SU-DHL-6 (cell line): ENCODE data around the gene USP8.

Experiments used
- H2AFZ ChIP-seq: fragments of 200-600 bp; sonication (generic); 2 replicates; pipeline ENCODE4 v1.6.1; 2014; ENCODE audit warnings: low read depth, mild to moderate bottlenecking, moderate library complexity, mixed read lengths, antibody characterized with exemption, low read length; ENCODE audit not compliant: severe bottlenecking
- H3F3A ChIP-seq: fragments of 200-600 bp; shearing (Covaris generic); 2 replicates; pipeline ENCODE4 v1.6.0; 2016; ENCODE audit warnings: antibody characterized with exemption, mild to moderate bottlenecking; ENCODE audit not compliant: insufficient read depth
- H3K27ac ChIP-seq: fragments of 200-600 bp; sonication (generic); 2 replicates; pipeline ENCODE4 v1.5.1; 2016; ENCODE audit warnings: low read depth, mild to moderate bottlenecking, low read length, moderate library complexity, mixed read lengths
- H3K27me3 ChIP-seq: fragments of 200-600 bp; sonication (generic), shearing (Covaris generic); 2 replicates; pipeline ENCODE4 v1.6.0; 2014; ENCODE audit warnings: mild to moderate bottlenecking, low read length
- H3K36me3 ChIP-seq: fragments of 200-600 bp; sonication (generic); 2 replicates; pipeline ENCODE4 v1.6.1; 2014; ENCODE audit warnings: mild to moderate bottlenecking, low read length, mixed read lengths
- H3K4me2 ChIP-seq: fragments of 300-600, 200-600 bp; shearing (Covaris generic), sonication (generic); 2 replicates; pipeline ENCODE4 v1.6.0; 2014; ENCODE audit warnings: low read length, low read depth, mild to moderate bottlenecking; ENCODE audit not compliant: poor library complexity, severe bottlenecking
- H3K4me3 ChIP-seq: fragments of 200-600 bp; sonication (generic); 2 replicates; pipeline ENCODE4 v1.5.1; 2014; ENCODE audit warnings: antibody characterized with exemption, low read length, mild to moderate bottlenecking, mixed read lengths; ENCODE audit not compliant: insufficient read depth, poor library complexity, severe bottlenecking
- H3K79me2 ChIP-seq: fragments of 200-600 bp; sonication (generic); 2 replicates; pipeline ENCODE4 v1.6.1; 2014; ENCODE audit warnings: mild to moderate bottlenecking, low read length, moderate library complexity; ENCODE audit not compliant: insufficient read depth
- H3K9ac ChIP-seq: fragments of 200-600 bp; sonication (generic); 2 replicates; pipeline ENCODE4 v1.7.0; 2014; ENCODE audit warnings: mild to moderate bottlenecking, low read length
- H3K9me2 ChIP-seq: fragments of 200-600 bp; sonication (generic); replicated peaks from 2 replicates; pipeline ENCODE4 v1.6.1; 2014; ENCODE audit warnings: low read length; ENCODE audit not compliant: insufficient read depth
- H3K9me3 ChIP-seq: fragments of 200-600 bp; sonication (generic); 2 replicates; pipeline ENCODE4 v1.6.1; 2014; ENCODE audit warnings: low read length, mixed read lengths; ENCODE audit not compliant: insufficient read depth
- H4K20me1 ChIP-seq: fragments of 200-600 bp; sonication (generic); 2 replicates; pipeline ENCODE4 v1.6.1; 2014; ENCODE audit warnings: low read depth, mild to moderate bottlenecking, antibody characterized with exemption, low read length, moderate library complexity, mixed read lengths
- EZH2phosphoT487 ChIP-seq: fragments of 200-600 bp; sonication (generic), shearing (Covaris generic); conservative IDR thresholded peaks from 2 replicates; pipeline ENCODE4 v1.6.1; 2018; ENCODE audit warnings: mild to moderate bottlenecking, antibody characterized with exemption, low read length, moderate library complexity, mixed read lengths
- TF ChIP-seq, protein P1 (sequence below): fragments of 200-600 bp; sonication (generic); IDR thresholded peaks from one replicate; pipeline ENCODE4 v1.5.1; 2017; ENCODE audit warnings: antibody characterized with exemption, mild to moderate bottlenecking, low read length, moderate library complexity; ENCODE audit not compliant: insufficient read depth, poor library complexity, severe bottlenecking

The USP8 gene

DNA sequence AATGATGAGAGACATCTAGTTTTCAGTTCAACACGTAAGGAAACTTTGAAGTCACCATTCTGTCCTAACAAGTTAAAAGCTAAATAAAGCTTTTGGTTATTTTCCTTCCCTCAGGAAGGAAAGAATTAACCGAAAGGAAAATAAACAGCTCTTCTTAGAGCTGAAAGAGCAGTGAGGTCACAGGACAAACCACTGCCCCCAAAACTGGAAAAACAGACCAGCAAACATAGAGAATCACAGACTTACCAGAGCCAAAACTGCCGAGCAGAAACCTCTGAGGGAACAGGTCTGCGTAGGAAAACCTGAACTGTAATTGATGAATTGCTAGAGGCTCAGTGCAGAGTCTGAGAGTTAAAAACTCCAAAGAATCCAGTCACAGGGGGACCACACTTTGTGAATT is 107.6 kb downstream of the USP8 start:
- no peaks in the 10 kb centered on the region for H4K20me1 ChIP-seq
- TF ChIP-seq, protein P1, sequence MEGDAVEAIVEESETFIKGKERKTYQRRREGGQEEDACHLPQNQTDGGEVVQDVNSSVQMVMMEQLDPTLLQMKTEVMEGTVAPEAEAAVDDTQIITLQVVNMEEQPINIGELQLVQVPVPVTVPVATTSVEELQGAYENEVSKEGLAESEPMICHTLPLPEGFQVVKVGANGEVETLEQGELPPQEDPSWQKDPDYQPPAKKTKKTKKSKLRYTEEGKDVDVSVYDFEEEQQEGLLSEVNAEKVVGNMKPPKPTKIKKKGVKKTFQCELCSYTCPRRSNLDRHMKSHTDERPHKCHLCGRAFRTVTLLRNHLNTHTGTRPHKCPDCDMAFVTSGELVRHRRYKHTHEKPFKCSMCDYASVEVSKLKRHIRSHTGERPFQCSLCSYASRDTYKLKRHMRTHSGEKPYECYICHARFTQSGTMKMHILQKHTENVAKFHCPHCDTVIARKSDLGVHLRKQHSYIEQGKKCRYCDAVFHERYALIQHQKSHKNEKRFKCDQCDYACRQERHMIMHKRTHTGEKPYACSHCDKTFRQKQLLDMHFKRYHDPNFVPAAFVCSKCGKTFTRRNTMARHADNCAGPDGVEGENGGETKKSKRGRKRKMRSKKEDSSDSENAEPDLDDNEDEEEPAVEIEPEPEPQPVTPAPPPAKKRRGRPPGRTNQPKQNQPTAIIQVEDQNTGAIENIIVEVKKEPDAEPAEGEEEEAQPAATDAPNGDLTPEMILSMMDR: no peak
- no peak for TF ChIP-seq EZH2phosphoT487
- no peaks in the 10 kb centered on the region for H3K27me3 ChIP-seq
- H3K27ac ChIP-seq: no peak overlapping the region
- no peak overlapping the region for H2AFZ ChIP-seq
- H3K4me3 ChIP-seq: no peak overlapping the region
- no peaks in the 10 kb centered on the region for H3K9me2 ChIP-seq
- H3K36me3 ChIP-seq: no peaks in the 10 kb centered on the region
- H3K9ac ChIP-seq: no peak overlapping the region
- no peaks in the 10 kb centered on the region for H3K79me2 ChIP-seq
- no peaks in the 10 kb centered on the region for H3K9me3 ChIP-seq
- H3F3A ChIP-seq: no peaks in the 10 kb centered on the region
- H3K4me2 ChIP-seq: no peak overlapping the region

DNA sequence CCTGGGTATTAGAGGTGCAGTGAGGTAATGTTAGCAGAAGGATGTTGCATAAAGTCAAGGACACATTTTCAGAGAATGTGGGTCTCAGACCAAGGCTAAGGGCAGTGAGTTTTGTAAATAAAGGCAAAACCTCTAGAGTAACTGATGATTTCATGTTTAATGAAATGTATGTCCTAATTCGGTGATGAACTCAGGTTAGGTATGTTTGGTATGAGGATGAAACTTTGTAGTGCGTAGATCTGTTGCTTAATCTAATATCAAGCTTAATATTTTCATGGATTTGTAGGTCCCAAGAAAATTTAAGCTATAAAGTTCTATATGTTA is 118.6 kb downstream of the USP8 start:
- TF ChIP-seq, protein P1: no peak
- no peak for TF ChIP-seq EZH2phosphoT487
- no peak overlapping the region for H3K4me2 ChIP-seq
- no peak overlapping the region for H2AFZ ChIP-seq
- H4K20me1 ChIP-seq: no peaks in the 10 kb centered on the region
- no peaks in the 10 kb centered on the region for H3F3A ChIP-seq
- H3K27me3 ChIP-seq: no peaks in the 10 kb centered on the region
- H3K9ac ChIP-seq: no peak overlapping the region
- H3K36me3 ChIP-seq: no peaks in the 10 kb centered on the region
- no peaks in the 10 kb centered on the region for H3K9me3 ChIP-seq
- no peak overlapping the region for H3K27ac ChIP-seq
- H3K79me2 ChIP-seq: no peaks in the 10 kb centered on the region
- no peaks in the 10 kb centered on the region for H3K9me2 ChIP-seq
- H3K4me3 ChIP-seq: no peak overlapping the region

DNA sequence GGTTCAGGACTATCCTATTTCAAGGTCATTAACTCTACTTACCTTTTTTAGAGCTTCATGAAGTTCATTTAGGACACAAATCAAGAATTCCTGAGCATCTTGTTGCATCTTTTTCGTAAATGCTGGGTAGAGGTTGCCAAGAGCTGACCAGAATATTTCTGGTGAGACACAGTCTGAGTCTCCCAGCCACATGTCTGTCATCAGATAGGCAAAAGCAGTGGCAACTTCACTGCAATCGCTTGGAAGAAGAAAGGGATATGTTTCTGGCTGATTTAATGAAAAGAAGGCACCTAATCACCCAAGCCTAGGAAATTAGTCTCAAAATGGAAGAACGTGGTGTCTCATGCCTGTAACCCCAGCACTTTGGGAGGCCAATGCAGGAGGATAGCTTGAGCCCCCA is 119.4 kb downstream of the USP8 start:
- Histone ChIP-seq H2AFZ (no peak overlapping the region), H3K27me3 (no peaks in the 10 kb centered on the region), H3K4me3 (no peak overlapping the region), H3K27ac (no peak overlapping the region), H3K9me2 (no peaks in the 10 kb centered on the region), H3K9ac (no peak overlapping the region), H3K79me2 (no peaks in the 10 kb centered on the region), H3K9me3 (no peaks in the 10 kb centered on the region), H3K36me3 (no peaks in the 10 kb centered on the region), H4K20me1 (no peaks in the 10 kb centered on the region), H3K4me2 (no peak overlapping the region), H3F3A (no peaks in the 10 kb centered on the region)
- TF ChIP-seq, protein P1: no peak
- TF ChIP-seq EZH2phosphoT487: no peak

DNA sequence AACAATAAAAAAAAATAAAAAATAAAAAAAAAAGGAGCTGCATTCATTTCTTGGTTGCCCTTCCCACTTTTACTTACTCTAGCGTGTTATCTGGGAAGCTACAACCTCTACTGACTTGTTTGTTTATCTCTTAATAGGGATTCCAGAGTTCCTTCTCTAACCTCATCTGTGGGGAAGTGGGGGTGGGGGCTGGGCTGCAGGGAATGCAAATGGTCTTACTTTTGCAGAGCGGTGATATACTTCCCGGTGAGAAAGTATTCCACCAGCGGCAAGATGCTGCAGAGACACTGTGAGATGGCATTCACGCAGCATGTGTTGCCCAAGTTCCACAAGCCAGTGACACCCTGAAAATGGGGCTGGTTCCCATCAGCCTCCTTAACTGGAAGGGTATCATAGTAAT is 120.2 kb downstream of the USP8 start:
- H3K36me3 ChIP-seq: no peaks in the 10 kb centered on the region
- H3K9me2 ChIP-seq: no peaks in the 10 kb centered on the region
- no peaks in the 10 kb centered on the region for H3F3A ChIP-seq
- TF ChIP-seq, protein P1: no peak
- TF ChIP-seq EZH2phosphoT487: no peak
- no peaks in the 10 kb centered on the region for H4K20me1 ChIP-seq
- H3K27ac ChIP-seq: no peak overlapping the region
- H3K79me2 ChIP-seq: no peaks in the 10 kb centered on the region
- H3K9me3 ChIP-seq: no peaks in the 10 kb centered on the region
- H3K4me3 ChIP-seq: no peak overlapping the region
- H2AFZ ChIP-seq: no peak overlapping the region
- H3K27me3 ChIP-seq: no peaks in the 10 kb centered on the region
- no peak overlapping the region for H3K4me2 ChIP-seq
- H3K9ac ChIP-seq: no peak overlapping the region
